ENCODE measurements around the gene REM2.
"Not testable (repeated sequence)": the region's sequence is repeated elsewhere in the genome, so short reads cannot be mapped to it uniquely, and the experiment has no call there.

The REM2 gene

DNA sequence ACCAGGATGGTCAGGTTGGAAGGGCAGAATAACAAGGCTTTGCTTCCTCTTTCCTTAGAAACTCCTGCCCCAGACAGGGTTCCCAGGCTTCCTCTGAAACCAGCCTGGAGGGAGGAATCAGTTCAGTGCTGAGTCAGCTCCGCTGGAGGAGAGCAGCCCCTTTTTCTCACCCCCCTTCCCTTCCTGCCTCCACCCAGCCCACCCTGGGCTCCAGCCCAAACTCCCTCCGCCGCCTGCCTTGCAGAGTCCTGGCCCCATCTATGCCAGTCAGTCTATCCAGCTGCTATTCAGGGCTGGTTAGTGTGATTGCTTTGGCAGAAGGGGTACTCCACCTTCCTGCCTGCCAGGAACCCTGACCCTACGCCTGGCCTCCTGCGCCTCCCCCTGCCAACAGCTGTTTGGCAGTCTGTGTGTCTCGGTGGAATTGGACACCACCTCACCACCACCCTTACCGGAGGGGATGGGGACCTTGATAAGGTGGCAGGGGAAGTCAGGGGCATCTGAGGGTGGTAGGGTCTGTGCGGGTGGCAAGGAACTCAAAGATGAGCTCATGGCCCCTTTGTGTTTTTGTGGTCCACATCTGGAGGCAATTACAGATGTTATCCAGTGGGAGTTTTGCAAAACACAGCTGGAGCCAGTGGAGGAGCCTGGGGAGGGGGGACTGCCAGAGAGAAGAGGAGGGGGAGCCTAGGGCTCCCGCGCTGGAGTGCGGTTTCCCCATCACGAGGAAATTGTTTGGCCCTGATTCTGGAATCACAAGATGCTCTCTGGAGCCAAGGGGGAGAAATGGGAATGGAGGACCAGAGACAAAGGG is 34.5 kb upstream of the REM2 start:
- H2AFZ ChIP-seq: peak overlapping the region; percentile 36
- H3K4me3 ChIP-seq (ENCODE audit: low read depth, low read length): no peak overlapping the region
- TF ChIP-seq, protein P1, sequence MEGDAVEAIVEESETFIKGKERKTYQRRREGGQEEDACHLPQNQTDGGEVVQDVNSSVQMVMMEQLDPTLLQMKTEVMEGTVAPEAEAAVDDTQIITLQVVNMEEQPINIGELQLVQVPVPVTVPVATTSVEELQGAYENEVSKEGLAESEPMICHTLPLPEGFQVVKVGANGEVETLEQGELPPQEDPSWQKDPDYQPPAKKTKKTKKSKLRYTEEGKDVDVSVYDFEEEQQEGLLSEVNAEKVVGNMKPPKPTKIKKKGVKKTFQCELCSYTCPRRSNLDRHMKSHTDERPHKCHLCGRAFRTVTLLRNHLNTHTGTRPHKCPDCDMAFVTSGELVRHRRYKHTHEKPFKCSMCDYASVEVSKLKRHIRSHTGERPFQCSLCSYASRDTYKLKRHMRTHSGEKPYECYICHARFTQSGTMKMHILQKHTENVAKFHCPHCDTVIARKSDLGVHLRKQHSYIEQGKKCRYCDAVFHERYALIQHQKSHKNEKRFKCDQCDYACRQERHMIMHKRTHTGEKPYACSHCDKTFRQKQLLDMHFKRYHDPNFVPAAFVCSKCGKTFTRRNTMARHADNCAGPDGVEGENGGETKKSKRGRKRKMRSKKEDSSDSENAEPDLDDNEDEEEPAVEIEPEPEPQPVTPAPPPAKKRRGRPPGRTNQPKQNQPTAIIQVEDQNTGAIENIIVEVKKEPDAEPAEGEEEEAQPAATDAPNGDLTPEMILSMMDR (IDR thresholded peaks at IDR 0.05): no peak
- H3K36me3 ChIP-seq (ENCODE audit: control insufficient read depth, insufficient read depth, low read length): no peaks in the 10 kb centered on the region
- no peaks in the 10 kb centered on the region for H3K9me3 ChIP-seq (ENCODE audit: control insufficient read depth, low read length)
- H3K9ac ChIP-seq: no peak overlapping the region
- no peaks in the 10 kb centered on the region for H3K27me3 ChIP-seq (ENCODE audit: control insufficient read depth, insufficient read depth, low read length)
- peak overlapping the region; percentile 16 for H3K4me2 ChIP-seq (ENCODE audit: low read length)
- no peaks in the 10 kb centered on the region for H3K79me2 ChIP-seq
- H3K27ac ChIP-seq: peak overlapping the region; percentile 89
- H3K4me1 ChIP-seq: peaks cover 36% of the 10 kb centered on the region

DNA sequence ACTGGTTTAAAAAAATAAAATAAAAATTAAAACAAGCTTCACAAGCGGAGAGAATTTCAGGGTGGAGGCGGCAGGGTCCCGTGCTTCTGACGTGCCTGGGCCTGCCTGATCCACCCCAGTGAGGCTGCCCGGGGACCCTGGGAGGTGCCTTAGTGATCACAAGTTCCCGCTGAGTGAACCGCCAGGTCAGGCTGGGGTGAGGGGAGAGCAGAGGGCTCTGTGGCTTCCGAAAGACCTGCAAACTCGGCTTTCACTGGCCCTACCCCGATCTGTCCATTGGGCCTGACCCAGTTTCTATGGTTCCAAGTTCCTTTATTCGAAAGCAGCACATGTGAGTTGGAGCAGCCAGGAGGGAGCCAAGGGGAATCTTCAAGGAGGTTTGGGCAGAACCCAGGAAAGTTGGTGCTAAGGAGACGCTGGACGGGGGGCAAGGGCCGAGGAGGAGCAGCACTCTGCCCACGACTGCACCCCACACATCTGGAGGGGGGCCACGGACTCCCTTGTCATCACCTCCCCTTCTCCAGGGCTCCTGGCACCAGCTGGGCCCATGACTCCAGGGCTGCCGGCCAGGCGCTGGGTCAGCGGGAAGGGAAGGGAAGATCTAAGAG is 33.7 kb upstream of the REM2 start:
- Histone ChIP-seq H2AFZ (peak overlapping the region; percentile 16), H3K27me3 (ENCODE audit: control insufficient read depth, insufficient read depth, low read length) (no peaks in the 10 kb centered on the region), H3K4me2 (ENCODE audit: low read length) (no peak overlapping the region), H3K27ac (peak overlapping the region; percentile 89), H3K4me3 (ENCODE audit: low read depth, low read length) (no peak overlapping the region), H3K4me1 (peaks cover 36% of the 10 kb centered on the region), H3K9ac (no peak overlapping the region), H3K79me2 (no peaks in the 10 kb centered on the region), H3K9me3 (ENCODE audit: control insufficient read depth, low read length) (no peaks in the 10 kb centered on the region), H3K36me3 (ENCODE audit: control insufficient read depth, insufficient read depth, low read length) (no peaks in the 10 kb centered on the region)
- TF ChIP-seq, protein P1 (IDR thresholded peaks at IDR 0.05): no peak

DNA sequence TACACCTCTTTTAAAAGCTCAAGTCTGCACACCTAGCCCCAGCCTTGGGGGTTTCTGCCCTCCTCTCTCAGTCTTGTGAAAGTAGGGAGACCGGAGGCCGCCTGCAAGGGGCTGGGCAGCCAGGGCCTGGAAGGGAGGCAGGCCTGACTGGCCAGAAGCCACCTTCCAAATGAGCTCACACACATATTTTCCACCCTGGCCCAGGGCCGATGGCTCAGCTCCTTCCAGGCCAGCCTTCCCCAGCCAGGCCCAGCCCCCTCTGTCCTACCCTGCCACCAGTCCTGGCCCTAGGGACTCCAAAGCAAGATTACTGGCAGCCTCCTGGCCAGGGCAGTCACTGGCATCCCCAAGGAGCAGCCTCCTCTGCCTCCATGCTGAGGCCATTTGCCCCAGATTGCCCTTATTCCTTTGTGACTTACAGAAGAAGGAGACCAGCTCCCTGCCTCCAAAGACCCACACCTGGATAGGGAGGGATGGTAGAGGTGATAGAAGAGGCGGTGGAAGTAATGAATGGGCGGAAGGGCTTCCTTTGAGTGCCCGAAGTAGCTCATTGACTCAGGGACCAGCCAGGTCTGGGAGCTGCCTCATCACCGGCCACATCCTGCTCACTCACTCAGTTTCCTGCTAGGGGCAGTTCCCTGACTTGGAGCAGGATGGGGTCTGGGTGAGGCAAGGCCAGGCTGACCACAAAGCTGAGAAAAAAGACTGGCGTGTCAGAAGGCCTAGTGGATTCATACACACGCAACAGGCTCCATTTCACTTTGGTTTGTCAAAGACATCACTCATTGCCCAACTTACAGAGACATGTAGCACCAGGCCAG is 31.9 kb upstream of the REM2 start:
- H3K9me3 ChIP-seq (ENCODE audit: control insufficient read depth, low read length): no peaks in the 10 kb centered on the region
- H3K27me3 ChIP-seq (ENCODE audit: control insufficient read depth, insufficient read depth, low read length): no peaks in the 10 kb centered on the region
- no peak overlapping the region for H3K9ac ChIP-seq
- H3K27ac ChIP-seq: peak overlapping the region; percentile 75
- H3K4me3 ChIP-seq (ENCODE audit: low read depth, low read length): no peak overlapping the region
- peak overlapping the region; percentile 77 for H2AFZ ChIP-seq
- TF ChIP-seq, protein P1 (IDR thresholded peaks at IDR 0.05): no peak
- H3K4me2 ChIP-seq (ENCODE audit: low read length): no peak overlapping the region
- no peaks in the 10 kb centered on the region for H3K79me2 ChIP-seq
- H3K36me3 ChIP-seq (ENCODE audit: control insufficient read depth, insufficient read depth, low read length): no peaks in the 10 kb centered on the region
- H3K4me1 ChIP-seq: peaks cover 36% of the 10 kb centered on the region

DNA sequence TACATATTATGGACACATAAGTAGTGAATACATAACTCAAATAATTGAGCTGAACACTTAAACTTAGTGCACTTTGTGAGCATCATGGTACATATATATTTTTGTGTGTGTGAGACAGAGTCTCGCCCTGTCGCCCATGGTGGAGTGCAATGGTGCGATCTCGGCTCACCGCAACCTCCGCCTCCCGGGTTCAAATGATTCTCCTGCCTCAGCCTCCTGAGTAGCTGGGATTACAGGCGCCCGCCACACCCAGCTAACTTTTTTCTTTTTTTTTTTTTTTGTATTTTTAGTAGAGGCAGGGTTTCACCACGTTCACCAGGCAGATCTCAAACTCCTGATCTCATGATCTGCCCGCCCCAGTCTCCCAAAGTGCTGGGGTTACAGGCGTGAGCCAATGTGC is 30.8 kb upstream of the REM2 start:
- H2AFZ ChIP-seq; H3K79me2 ChIP-seq; H3K9me3 ChIP-seq (ENCODE audit: control insufficient read depth, low read length); H3K27me3 ChIP-seq (ENCODE audit: control insufficient read depth, insufficient read depth, low read length); H3K4me3 ChIP-seq (ENCODE audit: low read depth, low read length); H3K36me3 ChIP-seq (ENCODE audit: control insufficient read depth, insufficient read depth, low read length); H3K4me2 ChIP-seq (ENCODE audit: low read length); H3K27ac ChIP-seq; H3K9ac ChIP-seq: not testable (repeated sequence)
- H3K4me1 ChIP-seq: peaks cover 30% of the 10 kb centered on the region

DNA sequence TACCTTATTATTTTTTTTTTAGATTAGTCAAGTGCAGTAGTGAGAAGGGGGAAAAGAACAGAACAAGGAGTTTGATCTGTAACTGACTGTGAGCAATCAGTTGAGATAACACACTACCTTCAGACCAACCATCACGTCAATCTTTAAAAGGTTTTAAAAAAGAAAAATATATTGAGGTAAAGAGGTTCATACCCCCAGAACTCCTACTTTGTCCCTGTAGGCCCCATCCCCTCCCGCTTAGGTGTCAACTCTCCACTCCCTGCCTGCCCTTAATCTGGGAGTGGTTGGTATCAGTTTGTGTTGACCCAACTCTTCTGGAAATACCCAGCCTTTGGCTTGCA is 30.5 kb upstream of the REM2 start:
- Histone ChIP-seq H3K79me2 (no peaks in the 10 kb centered on the region), H3K36me3 (ENCODE audit: control insufficient read depth, insufficient read depth, low read length) (no peaks in the 10 kb centered on the region), H3K4me2 (ENCODE audit: low read length) (no peak overlapping the region), H3K4me1 (peaks cover 30% of the 10 kb centered on the region), H3K9me3 (ENCODE audit: control insufficient read depth, low read length) (no peaks in the 10 kb centered on the region), H2AFZ (peak overlapping the region; percentile 92), H3K27me3 (ENCODE audit: control insufficient read depth, insufficient read depth, low read length) (no peaks in the 10 kb centered on the region), H3K9ac (no peak overlapping the region), H3K27ac (peak overlapping the region; percentile 45), H3K4me3 (ENCODE audit: low read depth, low read length) (no peak overlapping the region)
- TF ChIP-seq, protein P1 (IDR thresholded peaks at IDR 0.05): no peak
